ENCODE data around the gene AMH.

Gene AMH

DNA sequence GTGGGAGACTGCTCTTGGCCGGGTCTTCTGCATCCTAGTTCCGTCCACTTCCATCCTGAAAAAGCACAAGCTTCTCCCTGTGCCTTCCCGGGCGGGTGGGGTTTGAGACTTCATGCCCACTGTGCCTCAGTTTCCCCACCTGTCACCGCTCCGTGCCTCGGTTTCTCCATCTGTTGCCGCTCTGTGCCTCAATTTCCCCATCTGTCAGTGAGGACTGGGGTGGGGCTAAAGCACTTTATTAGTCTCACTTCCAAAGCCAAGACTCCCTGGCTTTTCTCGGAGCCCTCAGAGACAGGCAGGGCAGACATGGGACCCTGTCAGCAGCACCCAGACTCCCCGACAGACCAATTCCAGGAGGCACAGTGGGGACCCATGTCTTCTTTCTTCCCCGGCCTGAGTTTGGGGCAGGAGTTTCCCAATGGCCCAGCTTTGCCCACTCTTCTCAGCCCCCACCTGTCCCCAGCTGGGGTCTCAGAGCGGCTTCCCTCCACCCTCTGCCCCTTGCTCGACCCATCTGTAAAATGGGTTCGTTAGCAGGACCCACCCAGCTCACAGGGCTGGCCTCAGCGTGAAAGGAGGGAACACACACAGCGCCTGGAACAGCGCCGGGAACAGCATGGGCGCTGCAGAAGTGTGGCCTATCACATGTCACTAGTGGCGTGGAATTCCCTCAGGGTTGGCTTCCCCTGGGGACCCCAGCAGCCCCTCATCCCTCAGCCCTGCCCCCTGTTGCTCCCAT, 37.4 kb downstream of the AMH start:
- DNase-seq (ENCODE audit: low read depth in 2 of 2): no peak

DNA sequence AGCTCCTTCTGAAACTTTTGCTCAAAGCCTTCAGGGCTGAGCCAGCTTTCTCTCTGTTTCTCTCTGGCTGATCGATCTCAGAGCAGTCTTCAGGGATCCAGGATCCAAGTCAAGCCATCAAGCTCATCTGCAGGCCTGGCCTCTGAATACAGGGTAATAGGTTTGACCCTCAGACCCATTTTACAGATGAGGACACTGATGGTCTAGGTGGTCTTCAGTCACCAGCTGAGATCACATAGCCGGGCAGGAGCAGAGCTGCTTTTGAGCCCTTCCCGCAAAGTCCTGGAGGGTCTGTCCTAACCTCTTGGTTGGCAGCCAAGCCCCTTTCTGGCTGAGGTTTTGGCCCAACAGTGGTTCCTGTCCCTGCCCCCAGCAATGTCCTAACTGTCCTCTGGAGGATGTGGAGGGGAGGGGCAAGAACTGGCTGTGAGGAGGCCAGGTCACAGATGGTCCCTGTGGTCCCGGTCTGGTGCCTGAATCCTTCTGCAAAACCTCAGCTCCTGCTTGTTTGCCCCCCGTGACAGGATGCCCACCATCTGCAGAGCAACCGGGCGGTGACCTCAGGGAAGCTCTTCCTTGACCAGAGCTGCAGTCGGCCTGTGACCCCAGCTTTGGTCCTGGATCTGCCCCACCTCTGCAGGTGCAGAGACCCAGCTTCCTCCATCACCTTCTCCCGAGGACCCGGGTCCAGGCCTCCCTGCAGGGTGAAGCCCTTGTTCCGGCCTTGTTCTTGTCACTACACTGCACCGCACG, 38.6 kb downstream of the AMH start:
- DNase-seq (ENCODE audit: low read depth in 2 of 2): no peak

GRCh38 chr19:2288338-2288817, 39.3 kb downstream of the AMH start:
- DNase-seq (ENCODE audit: low read depth in 2 of 2): no peak

DNA sequence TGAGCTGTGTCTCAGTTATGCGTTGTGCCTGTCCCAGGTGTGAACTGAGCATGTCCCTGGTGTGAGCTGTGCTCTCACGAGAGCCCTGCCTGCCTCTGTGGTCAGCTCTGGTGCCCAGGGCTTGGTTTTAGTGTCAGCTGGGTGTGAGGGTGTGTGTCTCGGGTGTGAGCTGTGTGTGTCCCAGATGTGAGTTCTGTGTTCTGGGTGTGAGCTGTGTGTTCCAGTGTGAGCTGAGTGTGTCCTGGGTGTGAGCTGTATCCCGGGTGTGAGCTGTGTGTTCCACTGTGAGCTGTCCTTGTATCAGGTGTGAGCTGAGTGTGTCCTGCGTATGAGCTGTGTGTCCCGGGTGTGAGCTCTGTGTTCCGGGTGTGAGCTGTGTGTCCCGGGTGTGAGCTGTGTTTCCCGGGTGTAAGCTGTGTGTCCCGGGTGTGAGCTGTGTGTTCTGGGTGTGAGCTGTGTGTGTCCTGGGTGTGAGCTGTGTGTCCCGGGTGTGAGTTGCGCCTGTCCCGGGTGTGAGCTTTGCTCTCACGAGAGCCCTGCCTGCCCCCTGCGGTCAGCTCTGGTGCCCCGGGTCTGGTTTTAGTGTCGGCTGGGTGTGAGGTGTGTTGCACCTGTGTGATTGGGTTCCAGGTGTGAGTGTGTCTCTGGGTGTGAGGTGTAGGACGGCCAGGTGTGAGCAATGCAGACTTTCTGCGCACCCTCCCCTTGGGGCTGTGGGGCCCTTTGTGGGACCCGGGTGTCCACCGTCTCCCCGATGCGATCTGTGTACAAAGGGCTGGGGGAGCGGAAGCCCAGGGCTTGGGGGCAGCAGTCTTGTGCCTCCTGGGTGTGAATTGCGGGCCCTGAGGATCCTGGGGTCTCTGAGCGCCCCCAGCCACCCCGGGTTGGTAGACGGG, 39.9 kb downstream of the AMH start:
- DNase-seq (ENCODE audit: low read depth in 2 of 2): no peak

DNA sequence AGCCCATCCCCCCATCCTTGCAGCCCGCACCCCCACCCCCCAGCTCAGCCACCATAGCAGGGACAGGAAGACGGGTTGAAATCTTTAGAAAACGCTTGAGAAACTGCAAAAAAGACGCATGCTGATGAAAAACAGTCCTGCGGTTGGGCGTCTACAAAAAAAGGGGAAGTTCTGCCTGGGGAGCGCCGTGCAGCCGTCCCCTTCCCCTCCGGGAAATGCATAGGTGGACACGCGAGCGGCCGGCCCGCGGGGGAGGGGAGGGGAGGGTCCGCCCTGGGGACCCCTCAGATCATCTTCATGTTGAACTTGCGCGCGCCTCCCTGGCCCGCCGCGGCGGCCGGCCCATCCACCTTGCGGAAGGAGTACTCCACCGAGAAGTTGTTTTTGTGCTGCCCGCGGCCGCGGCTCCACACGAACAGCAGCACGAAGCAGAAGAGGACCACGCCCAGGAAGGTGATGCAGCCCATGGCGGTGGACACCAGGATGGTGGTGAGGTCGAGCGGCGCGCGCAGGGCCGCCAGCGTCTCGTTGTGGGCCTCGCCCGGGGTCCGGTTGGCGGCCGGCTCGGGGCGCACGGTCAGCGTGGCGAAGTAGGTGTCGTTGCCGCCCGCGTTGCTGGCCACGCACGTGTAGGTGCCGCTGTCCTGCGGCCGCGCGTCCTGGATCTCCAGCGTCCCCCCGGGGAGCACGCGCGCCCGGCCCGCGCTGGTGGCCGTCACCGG, 40.8 kb downstream of the AMH start:
- DNase-seq (ENCODE audit: low read depth in 2 of 2): no peak

- DNase-seq (ENCODE audit: low read depth in 2 of 2): no peak
Measured at GRCh38 chr19:2290441-2291184, 41.5 kb downstream of the AMH start.

- no peak for DNase-seq (ENCODE audit: low read depth in 2 of 2)
Measured at GRCh38 chr19:2291185-2291751, 42.1 kb downstream of the AMH start.

DNA sequence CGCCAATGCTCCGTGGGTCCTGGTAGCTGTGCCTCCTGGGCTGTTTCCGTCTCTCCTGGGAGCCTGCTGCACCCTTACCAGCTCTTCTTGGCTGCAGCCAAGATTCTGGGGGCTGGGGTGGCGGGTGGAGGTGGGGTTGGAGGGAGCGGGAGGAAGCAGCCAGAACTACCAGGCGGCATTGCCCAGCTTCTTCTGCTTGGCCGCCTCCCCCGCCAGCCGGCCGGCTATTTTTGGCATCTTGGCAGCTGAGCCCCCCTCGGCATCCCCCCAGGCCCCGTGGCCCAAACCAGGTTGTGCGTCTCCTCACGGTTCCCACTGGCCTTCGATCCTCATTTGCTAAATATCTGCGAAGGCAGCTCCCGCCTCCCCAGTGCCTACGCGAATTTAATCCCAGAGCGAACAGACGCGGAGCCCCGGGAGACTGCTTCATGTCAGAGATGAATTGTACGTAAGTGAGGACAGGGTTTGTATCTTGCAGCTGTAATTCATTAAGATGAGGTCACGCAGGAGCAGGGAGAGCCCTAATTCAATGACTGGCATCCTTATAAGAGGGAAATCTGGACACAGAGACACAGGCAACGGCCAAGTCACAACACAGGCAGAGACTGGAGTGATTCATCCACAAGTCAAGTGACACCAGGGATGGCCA, 45.7 kb downstream of the AMH start:
- DNase-seq (ENCODE audit: low read depth in 2 of 2): no peak

DNA sequence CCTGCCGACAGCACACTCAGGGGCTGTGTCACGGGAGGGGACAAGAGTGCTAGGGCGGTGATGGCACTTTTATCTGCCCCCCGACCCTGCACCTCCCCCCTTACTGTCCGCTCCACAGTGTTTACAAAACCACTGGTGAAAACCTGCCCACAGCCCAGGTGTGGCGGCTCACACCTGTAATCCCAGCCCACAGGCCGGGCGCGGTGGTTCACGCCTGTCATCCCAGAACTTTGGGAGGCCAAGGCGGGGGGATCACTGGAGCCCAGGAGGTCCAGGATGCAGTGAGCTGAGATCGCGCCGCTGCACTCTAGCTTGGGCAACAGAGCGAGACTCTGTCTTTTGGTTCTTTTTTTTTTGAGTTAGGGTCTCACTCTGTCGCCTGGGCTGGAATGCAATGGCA, 47.0 kb downstream of the AMH start:
- no peak for DNase-seq (ENCODE audit: low read depth in 2 of 2)

DNA sequence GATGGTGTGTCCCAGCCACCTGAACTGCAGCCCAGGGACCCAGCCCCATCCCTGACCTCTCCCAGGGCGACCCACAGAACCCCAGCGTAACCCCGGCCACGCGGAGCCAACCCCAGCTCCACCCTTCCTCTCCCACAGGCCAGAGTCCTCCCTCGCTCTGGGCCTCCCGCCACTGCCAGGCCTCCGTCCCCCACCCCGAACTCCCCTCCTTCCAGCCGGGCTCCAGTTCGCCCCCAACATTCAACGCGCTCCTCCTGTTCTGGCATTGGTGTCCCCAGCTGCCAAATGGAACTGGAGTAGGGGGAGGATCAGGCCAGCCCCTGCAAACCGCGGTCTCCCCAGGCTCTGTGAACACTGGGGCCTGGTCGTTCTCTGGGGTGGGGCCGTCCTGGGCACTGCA, 51.4 kb downstream of the AMH start:
- no peak for DNase-seq (ENCODE audit: low read depth in 2 of 2)

Measured in stimulated activated CD4-positive, alpha-beta T cell treated with anti-CD3 and anti-CD28 coated beads, Interleukin-12 subunit alpha, Interleukin-12 subunit beta, amount 100 ng/mL, for 24 hours (primary cell).